Neuron (in vitro differentiated cells): Measurements from ENCODE around the gene AKR1C1.
"Not testable (repeated sequence)": the region's sequence is repeated elsewhere in the genome, so short reads cannot be mapped to it uniquely, and the experiment has no call there.

ENCODE experiments used
- H2AFZ ChIP-seq: one replicate; pipeline ENCODE4 v1.6.1; 2013; ENCODE audit warnings: low read depth, mild to moderate bottlenecking, inconsistent platforms, low read length, moderate library complexity
- H3K27me3 ChIP-seq: one replicate; pipeline ENCODE4 v1.6.1; 2013; ENCODE audit warnings: low read length; ENCODE audit not compliant: insufficient read depth
- H3K36me3 ChIP-seq: one replicate; pipeline ENCODE4 v1.6.1; 2013; ENCODE audit warnings: low read length; ENCODE audit not compliant: insufficient read depth
- H3K4me1 ChIP-seq: one replicate; pipeline ENCODE4 v1.6.1; 2013; ENCODE audit warnings: low read length; ENCODE audit not compliant: insufficient read depth
- H3K4me3 ChIP-seq: 2 replicates; pipeline ENCODE4 v1.5.1; 2013; ENCODE audit warnings: mild to moderate bottlenecking, low read length, moderate library complexity
- H3K9me3 ChIP-seq: one replicate; pipeline ENCODE4 v1.6.1; 2013; ENCODE audit warnings: low read length

The AKR1C1 gene

DNA sequence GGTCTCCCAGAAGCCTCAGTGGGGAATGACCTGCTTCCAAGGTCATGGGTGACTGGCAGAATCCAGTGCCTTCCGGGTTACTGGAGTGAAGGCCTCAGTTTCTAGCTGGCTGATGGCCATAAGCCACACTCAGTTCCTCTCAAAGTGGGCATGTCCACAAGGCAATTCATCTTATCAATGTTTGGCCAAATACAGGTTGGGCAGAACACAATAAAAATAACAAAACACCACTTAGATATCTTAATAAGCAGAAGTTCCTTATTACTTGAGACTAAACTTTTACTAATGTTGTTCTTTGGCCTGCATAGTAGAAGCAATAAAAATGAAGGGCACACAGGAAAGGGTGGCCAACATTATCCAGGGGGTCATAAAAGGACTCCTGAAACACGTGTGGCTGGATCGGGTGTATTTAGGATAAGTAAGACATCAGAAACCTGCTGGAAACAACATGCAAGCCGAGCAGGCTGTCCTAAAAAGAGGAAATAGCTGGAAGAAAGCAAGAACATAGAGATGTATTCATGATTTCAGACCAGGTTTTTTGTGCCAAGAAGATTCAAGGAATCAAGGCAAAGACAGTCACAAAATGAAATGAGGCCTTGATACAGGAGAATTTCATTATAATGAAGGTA lies 60.1 kb downstream of the AKR1C1 start:
- H3K9me3 ChIP-seq = no peaks in the 10 kb centered on the region
- H2AFZ ChIP-seq = no peak overlapping the region
- no peaks in the 10 kb centered on the region for H3K27me3 ChIP-seq
- no peaks in the 10 kb centered on the region for H3K36me3 ChIP-seq
- H3K4me1 ChIP-seq = no peaks in the 10 kb centered on the region
- H3K4me3 ChIP-seq = no peak overlapping the region

DNA sequence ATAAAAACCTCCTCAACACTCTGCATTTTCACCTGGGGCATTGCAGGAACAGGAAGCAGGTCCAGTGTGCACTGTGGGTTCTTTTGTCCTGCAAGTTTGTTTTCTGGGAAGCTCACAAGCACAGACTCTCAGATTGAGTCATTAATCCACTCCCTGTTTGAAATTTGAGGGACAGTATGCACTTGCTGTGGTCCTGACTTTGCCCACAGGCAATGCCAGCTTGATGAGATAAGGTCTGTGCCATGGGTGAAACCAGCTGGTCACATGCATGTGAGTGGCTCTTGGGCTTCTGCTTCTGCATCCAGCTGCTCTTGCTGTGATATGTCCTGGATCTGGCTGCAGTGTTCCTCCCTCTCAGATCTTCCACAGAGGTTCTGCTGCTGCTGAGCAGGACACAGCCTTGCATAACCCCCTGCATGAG lies 62.3 kb downstream of the AKR1C1 start:
- H3K27me3 ChIP-seq, H3K4me3 ChIP-seq, H2AFZ ChIP-seq, H3K9me3 ChIP-seq, H3K36me3 ChIP-seq, H3K4me1 ChIP-seq: not testable (repeated sequence)

DNA sequence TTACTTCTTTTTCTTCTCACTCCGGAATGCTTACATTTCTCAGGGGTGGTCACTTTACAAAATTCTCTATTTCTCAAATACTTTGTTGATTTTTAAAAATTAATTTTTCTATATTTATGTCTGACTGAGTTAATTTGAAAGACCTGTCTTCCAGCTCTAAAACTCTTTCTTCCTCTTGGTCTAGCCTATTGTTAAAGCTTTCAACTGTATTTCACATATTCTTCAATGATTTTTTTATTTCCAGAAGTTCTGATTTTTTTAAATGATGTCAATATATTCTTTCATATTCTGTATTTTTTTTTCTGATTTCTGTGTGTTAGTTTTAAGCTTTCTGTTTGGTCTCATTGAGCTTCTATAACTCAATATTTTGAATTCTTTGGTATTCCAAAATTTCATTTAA lies 67.8 kb downstream of the AKR1C1 start:
- no peak overlapping the region for H3K4me3 ChIP-seq
- H3K4me1 ChIP-seq = no peaks in the 10 kb centered on the region
- no peaks in the 10 kb centered on the region for H3K36me3 ChIP-seq
- no peaks in the 10 kb centered on the region for H3K9me3 ChIP-seq
- no peak overlapping the region for H2AFZ ChIP-seq
- H3K27me3 ChIP-seq = no peaks in the 10 kb centered on the region

DNA sequence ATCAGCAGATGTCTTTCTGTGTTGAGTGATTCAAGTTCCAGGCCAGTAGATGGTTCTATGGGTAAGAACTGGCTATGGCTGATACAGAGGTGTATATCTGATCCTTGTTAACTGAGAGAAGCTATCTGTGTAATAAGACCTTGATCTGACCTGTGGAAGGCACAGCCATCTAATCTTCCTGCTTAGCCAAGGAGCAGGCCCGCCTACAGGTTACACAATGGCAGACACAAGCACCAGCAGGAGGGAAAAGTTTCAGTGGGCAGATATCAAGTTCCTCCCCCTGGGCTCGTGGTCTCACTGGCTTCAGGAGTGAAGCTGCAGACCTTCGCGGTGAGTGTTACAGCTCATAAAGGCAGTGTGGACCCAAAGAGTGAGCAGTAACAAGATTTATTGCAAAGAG lies 68.4 kb downstream of the AKR1C1 start:
- H3K36me3 ChIP-seq, H2AFZ ChIP-seq, H3K27me3 ChIP-seq, H3K4me1 ChIP-seq, H3K4me3 ChIP-seq, H3K9me3 ChIP-seq: not testable (repeated sequence)

DNA sequence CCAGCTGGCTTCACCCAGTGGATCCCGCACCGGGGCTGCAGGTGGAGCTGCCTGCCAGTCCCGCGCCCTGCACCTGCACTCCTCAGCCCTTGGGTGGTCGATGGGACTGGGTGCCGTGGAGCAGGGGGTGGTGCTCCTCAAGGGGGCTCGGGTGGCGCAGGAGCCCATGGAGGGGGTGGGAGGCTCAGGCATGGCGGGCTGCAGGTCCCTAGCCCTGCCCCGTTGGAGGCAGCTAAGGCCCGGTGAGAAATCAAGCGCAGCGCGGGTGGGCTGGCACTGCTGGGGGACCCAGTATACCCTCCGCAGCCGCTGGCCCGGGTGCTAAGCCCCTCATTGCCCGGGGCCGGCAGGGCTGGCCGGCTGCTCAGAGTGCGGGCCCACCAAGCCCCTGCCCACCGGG lies 69.2 kb downstream of the AKR1C1 start:
- H2AFZ ChIP-seq, H3K36me3 ChIP-seq, H3K4me1 ChIP-seq, H3K9me3 ChIP-seq, H3K4me3 ChIP-seq, H3K27me3 ChIP-seq: not testable (repeated sequence)
